PC-9 (cell line): ENCODE measurements around the gene UNC13C. TPM values are rescaled to one million over a fixed set of nuclear protein-coding genes. Genes with fewer than 3 reads are reported as not detected.

Experiments used
- BruUV-seq: library from RNA; stranded (reverse); fragments of 400-500 nt; replicated peaks from 2 replicates; lab custom pipeline; 2021; lab: Mats Ljungman, UMichigan
- CTCF ChIA-PET: fragments of 300-600 bp; sonication (Branson Sonifier 250); formaldehyde crosslinking; loops from one replicate; lab custom pipeline; 2022; ENCODE audit warnings: antibody characterized with exemption; lab: Charles Lee
- POLR2A ChIA-PET: fragments of 300-600 bp; sonication (Branson Sonifier 250); formaldehyde crosslinking; loops from one replicate; lab custom pipeline; 2022; ENCODE audit warnings: antibody characterized with exemption; ENCODE audit not compliant: unreplicated experiment; lab: Charles Lee
- DNase-seq, 2 experiments: peaks; one replicate each; pipeline versions ENCODE4 v3.0.0 to v3.0.0-alpha.2; 2015 to 2022; ENCODE audit warnings: mixed read lengths in 1 of 2
- H2AFZ ChIP-seq: fragments of 200-600 bp; sonication (generic); 2 replicates; pipeline ENCODE4 v1.8.1; 2017; ENCODE audit warnings: antibody characterized with exemption
- H3F3A ChIP-seq: fragments of 200-600 bp; sonication (generic); 2 replicates; pipeline ENCODE4 v1.8.1; 2017; ENCODE audit warnings: antibody characterized with exemption, mild to moderate bottlenecking, low read depth; ENCODE audit not compliant: insufficient read depth
- H3K27ac ChIP-seq: fragments of 200-600 bp; sonication (generic); 2 replicates; pipeline ENCODE4 v1.6.1; 2016; ENCODE audit warnings: mixed run types
- H3K27me3 ChIP-seq: fragments of 200-600 bp; sonication (generic); 2 replicates; pipeline ENCODE4 v1.6.1; 2016; ENCODE audit warnings: low read depth, mixed run types; ENCODE audit not compliant: insufficient read depth
- H3K36me3 ChIP-seq: fragments of 200-600 bp; sonication (generic); 2 replicates; pipeline ENCODE4 v1.6.1; 2016; ENCODE audit warnings: low read depth, mixed run types
- H3K4me1 ChIP-seq: fragments of 200-600 bp; sonication (generic); replicated peaks from 2 replicates; pipeline ENCODE4 v1.6.1; 2016; ENCODE audit warnings: mixed run types; ENCODE audit not compliant: insufficient read depth
- H3K4me2 ChIP-seq: fragments of 200-600 bp; sonication (generic); 2 replicates; pipeline ENCODE4 v1.6.1; 2017; ENCODE audit warnings: mixed run types
- H3K4me3 ChIP-seq: fragments of 200-600 bp; sonication (generic); 2 replicates; pipeline ENCODE4 v1.6.1; 2016; ENCODE audit warnings: mixed run types
- H3K79me2 ChIP-seq: fragments of 200-600 bp; sonication (generic); 2 replicates; pipeline ENCODE4 v1.6.1; 2017; ENCODE audit warnings: low read depth, mixed run types
- H3K9me2 ChIP-seq: fragments of 200-600 bp; sonication (generic); 2 replicates; pipeline ENCODE4 v1.8.1; 2017; ENCODE audit warnings: mild to moderate bottlenecking; ENCODE audit not compliant: insufficient read depth
- H3K9me3 ChIP-seq: fragments of 200-600 bp; sonication (generic); 2 replicates; pipeline ENCODE4 v1.8.1; 2016; ENCODE audit warnings: low read depth; ENCODE audit not compliant: insufficient read depth
- H4K20me1 ChIP-seq: fragments of 200-600 bp; sonication (generic); 2 replicates; pipeline ENCODE4 v1.8.1; 2017; ENCODE audit not compliant: insufficient read depth
- CTCF ChIP-seq: fragments of 200-600 bp; sonication (generic); conservative IDR thresholded peaks from 2 replicates; pipeline ENCODE4 v1.6.1; 2017; ENCODE audit warnings: mixed run types, antibody characterized with exemption, mild to moderate bottlenecking, moderate library complexity
- EZH2 ChIP-seq: fragments of 200-600 bp; sonication (generic); IDR thresholded peaks from 2 replicates; pipeline ENCODE4 v1.8.0; 2017; ENCODE audit warnings: antibody characterized with exemption, low read depth
- intact Hi-C: fragments of 100-400 bp; cut with micrococcal nuclease; formaldehyde crosslinking; loops from one replicate; pipeline ENCODE4 v1.10.0; 2022; ENCODE audit not compliant: unreplicated experiment
- total RNA-seq: library from RNA; stranded (reverse); gene quantifications from 2 replicates; pipeline ENCODE4 v1.2.3, GENCODE V29; 2021

UNC13C gene
- total RNA-seq, 1 experiment from 2014 or later = not detected

- CTCF ChIA-PET = no interaction called here
- no TSS peak for BruUV-seq
- no peak overlapping the region for H3K4me3 ChIP-seq
- no peaks in the 10 kb centered on the region for H3K27me3 ChIP-seq
- no peaks in the 10 kb centered on the region for H4K20me1 ChIP-seq
- H3K9me3 ChIP-seq = no peaks in the 10 kb centered on the region
- no peak for DNase-seq
- no peak overlapping the region for H2AFZ ChIP-seq
- H3K36me3 ChIP-seq = no peaks in the 10 kb centered on the region
- TF ChIP-seq CTCF (no peak), EZH2 (no peak)
- no peak overlapping the region for H3K4me2 ChIP-seq
- H3K4me1 ChIP-seq = no peaks in the 10 kb centered on the region
- intact Hi-C loops = no loop called here
- no peaks in the 10 kb centered on the region for H3K9me2 ChIP-seq
- POLR2A ChIA-PET = no interaction called here
- no peak overlapping the region for H3K27ac ChIP-seq
- no peaks in the 10 kb centered on the region for H3F3A ChIP-seq
- H3K79me2 ChIP-seq = no peaks in the 10 kb centered on the region
These were observed 118.8 kb downstream of the UNC13C start for GRCh38 chr15:54097019-54097418.

GRCh38 chr15:54099010-54099409 lies 120.8 kb downstream of the UNC13C start:
- BruUV-seq = no TSS peak
- Histone ChIP-seq H3K27ac (no peak overlapping the region), H3K9me2 (no peaks in the 10 kb centered on the region), H2AFZ (no peak overlapping the region), H3K79me2 (no peaks in the 10 kb centered on the region), H3K4me1 (no peaks in the 10 kb centered on the region), H3K4me2 (no peak overlapping the region), H3F3A (no peaks in the 10 kb centered on the region), H3K27me3 (no peaks in the 10 kb centered on the region), H3K9me3 (no peaks in the 10 kb centered on the region), H4K20me1 (no peaks in the 10 kb centered on the region), H3K4me3 (no peak overlapping the region), H3K36me3 (no peaks in the 10 kb centered on the region)
- DNase-seq = no peak
- TF ChIP-seq CTCF (no peak), EZH2 (no peak)
- intact Hi-C loops = no loop called here
- POLR2A ChIA-PET = no interaction called here
- CTCF ChIA-PET = no interaction called here

- intact Hi-C loops = no loop called here
- no TSS peak for BruUV-seq
These were observed 123.5 kb downstream of the UNC13C start for GRCh38 chr15:54101664-54102270.

More at GRCh38 chr15:54101664-54102270, 123.5 kb downstream of the UNC13C start:
- Histone ChIP-seq H3K79me2 (no peaks in the 10 kb centered on the region), H3K9me3 (no peaks in the 10 kb centered on the region), H3K4me3 (no peak overlapping the region), H3F3A (no peaks in the 10 kb centered on the region), H3K27ac (no peak overlapping the region), H2AFZ (no peak overlapping the region), H3K27me3 (no peaks in the 10 kb centered on the region), H3K36me3 (no peaks in the 10 kb centered on the region), H4K20me1 (no peaks in the 10 kb centered on the region), H3K4me1 (no peaks in the 10 kb centered on the region), H3K4me2 (no peak overlapping the region), H3K9me2 (no peaks in the 10 kb centered on the region)
- no peak for TF ChIP-seq EZH2
- no peak for TF ChIP-seq CTCF
- CTCF ChIA-PET = no interaction called here
- DNase-seq = no peak
- POLR2A ChIA-PET = no interaction called here
